ENCODE measurements around the gene USP4. TPM values are rescaled to one million over a fixed set of nuclear protein-coding genes. Genes with fewer than 3 reads are reported as not detected.
A peak's percentile ranks its signal among the peaks of the same experiment; 100 is the strongest.

USP4 gene
- total RNA-seq: 10 to 100 TPM; 36.6 to 46.0 (median 40.4) TPM
- 19.5 TPM for polyA plus RNA-seq
- long read RNA-seq, donor 1, transcript USP4-202 (21 exons, 3,222 nt): minor isoform, 23 of 157 reads
- long read RNA-seq, donor 1, transcript USP4-201 (22 exons, 3,126 nt): major isoform, 85 of 157 reads
- long read RNA-seq, donor 1, partial matches to known transcripts: 6 of 157 reads
- long read RNA-seq, donor 1, other reads (novel, unspliced or antisense): 42 of 157 reads
- long read RNA-seq, donor 2, transcript USP4-201 (22 exons, 3,126 nt): major isoform, 31 of 51 reads
- long read RNA-seq, donor 2, partial matches to known transcripts: 1 of 51 reads
- long read RNA-seq, donor 2, other reads (novel, unspliced or antisense): 14 of 51 reads
- long read RNA-seq, donor 3, transcript USP4-202 (21 exons, 3,222 nt): minor isoform, 64 of 508 reads
- long read RNA-seq, donor 3, transcript USP4-201 (22 exons, 3,126 nt): major isoform, 264 of 508 reads
- long read RNA-seq, donor 3, partial matches to known transcripts: 34 of 508 reads
- long read RNA-seq, donor 3, other reads (novel, unspliced or antisense): 142 of 508 reads
- long read RNA-seq, donor 4, transcript USP4-201 (22 exons, 3,126 nt): major isoform, 36 of 62 reads
- long read RNA-seq, donor 4, transcript USP4-202 (21 exons, 3,222 nt): minor isoform, 11 of 62 reads
- long read RNA-seq, donor 4, partial matches to known transcripts: 1 of 62 reads
- long read RNA-seq, donor 4, other reads (novel, unspliced or antisense): 14 of 62 reads

GRCh38 chr3:49339941-49340800 lies at the start of gene USP4:
Gene USP4, minus strand, starts transcription at chr3:49340053. Its CDS starts 29 bp downstream, at chr3:49340024.
- no peaks in the 10 kb centered on the region for H3K4me1 ChIP-seq (ENCODE audit: control insufficient read depth, insufficient read depth, low read length)
- under 1% methylated on average over 70 of the region's 70 CpGs for WGBS
- no peaks in the 10 kb centered on the region for H3K9me3 ChIP-seq (ENCODE audit: control insufficient read depth, low read length)
- H3K4me3 ChIP-seq (ENCODE audit: low read length): peak within 1 kb of the TSS; percentile 77
- intact Hi-C loops (cut with DNase I): loop anchor here in 2 of 4 donors (5.0 to 10.0 kb wide), 2 partner anchors 105 to 107 kb away; no protein-coding TSS in a partner anchor
- peak; percentile 97 to 98 for ATAC-seq
- peak; percentile 91 to 98 (median 96) for DNase-seq
- no peaks in the 10 kb centered on the region for H3K27me3 ChIP-seq (ENCODE audit: control insufficient read depth, insufficient read depth)
- peak within 1 kb of the TSS; percentile 91 for H3K27ac ChIP-seq (ENCODE audit: low read length)

GRCh38 chr3:49389297-49389696 lies 49.4 kb upstream of the USP4 start:
- intact Hi-C loops (cut with DNase I): no loop called here
- Histone ChIP-seq H3K4me3 (ENCODE audit: low read length) (no peak overlapping the region), H3K9me3 (ENCODE audit: control insufficient read depth, low read length) (no peaks in the 10 kb centered on the region), H3K27me3 (ENCODE audit: control insufficient read depth, insufficient read depth) (no peaks in the 10 kb centered on the region), H3K4me1 (ENCODE audit: control insufficient read depth, insufficient read depth, low read length) (peaks cover 12% of the 10 kb centered on the region), H3K27ac (ENCODE audit: low read length) (no peak overlapping the region)
- ATAC-seq (no peak), DNase-seq (no peak)
- WGBS: 97% methylated on average over 6 of the region's 6 CpGs

GRCh38 chr3:49388289-49388820 lies 48.5 kb upstream of the USP4 start:
- Histone ChIP-seq H3K27me3 (ENCODE audit: control insufficient read depth, insufficient read depth) (no peaks in the 10 kb centered on the region), H3K4me1 (ENCODE audit: control insufficient read depth, insufficient read depth, low read length) (peaks cover 11% of the 10 kb centered on the region), H3K9me3 (ENCODE audit: control insufficient read depth, low read length) (no peaks in the 10 kb centered on the region), H3K4me3 (ENCODE audit: low read length) (no peak overlapping the region), H3K27ac (ENCODE audit: low read length) (no peak overlapping the region)
- intact Hi-C loops (cut with DNase I): no loop called here
- DNase-seq (no peak), ATAC-seq (no peak)
- 82% methylated on average over 1 of the region's 1 CpG for WGBS

- H3K27me3 ChIP-seq (ENCODE audit: control insufficient read depth, insufficient read depth): no peaks in the 10 kb centered on the region
- H3K4me3 ChIP-seq (ENCODE audit: low read length): no peak overlapping the region
- H3K27ac ChIP-seq (ENCODE audit: low read length): no peak overlapping the region
- peaks cover 10% of the 10 kb centered on the region for H3K4me1 ChIP-seq (ENCODE audit: control insufficient read depth, insufficient read depth, low read length)
- DNase-seq (no peak), ATAC-seq (no peak)
- intact Hi-C loops (cut with DNase I): no loop called here
- no peaks in the 10 kb centered on the region for H3K9me3 ChIP-seq (ENCODE audit: control insufficient read depth, low read length)
- 88% methylated on average over 2 of the region's 2 CpGs for WGBS
These were observed 47.9 kb upstream of the USP4 start for GRCh38 chr3:49387721-49388120.

- DNase-seq: no peak
- no peak overlapping the region for H3K27ac ChIP-seq (ENCODE audit: low read length)
- no peak overlapping the region for H3K4me3 ChIP-seq (ENCODE audit: low read length)
- ATAC-seq: no peak
- no peaks in the 10 kb centered on the region for H3K27me3 ChIP-seq (ENCODE audit: control insufficient read depth, insufficient read depth)
- intact Hi-C loops (cut with DNase I): no loop called here
- no peaks in the 10 kb centered on the region for H3K9me3 ChIP-seq (ENCODE audit: control insufficient read depth, low read length)
- H3K4me1 ChIP-seq (ENCODE audit: control insufficient read depth, insufficient read depth, low read length): peaks cover 11% of the 10 kb centered on the region
- WGBS: 72% methylated on average over 11 of the region's 11 CpGs
These were observed 46.4 kb upstream of the USP4 start for GRCh38 chr3:49386056-49386756.

- Histone ChIP-seq H3K27me3 (ENCODE audit: control insufficient read depth, insufficient read depth) (no peaks in the 10 kb centered on the region), H3K9me3 (ENCODE audit: control insufficient read depth, low read length) (no peaks in the 10 kb centered on the region), H3K4me3 (ENCODE audit: low read length) (no peak overlapping the region), H3K4me1 (ENCODE audit: control insufficient read depth, insufficient read depth, low read length) (peaks cover 11% of the 10 kb centered on the region), H3K27ac (ENCODE audit: low read length) (no peak overlapping the region)
- intact Hi-C loops (cut with DNase I): no loop called here
- ATAC-seq (no peak), DNase-seq (no peak)
- WGBS: 93% methylated on average over 1 of the region's 1 CpG
These were observed 45.8 kb upstream of the USP4 start for GRCh38 chr3:49385617-49386016.

GRCh38 chr3:49383387-49383786 lies 43.5 kb upstream of the USP4 start:
- Histone ChIP-seq H3K27ac (ENCODE audit: low read length) (no peak overlapping the region), H3K4me1 (ENCODE audit: control insufficient read depth, insufficient read depth, low read length) (peaks cover 15% of the 10 kb centered on the region), H3K9me3 (ENCODE audit: control insufficient read depth, low read length) (no peaks in the 10 kb centered on the region), H3K4me3 (ENCODE audit: low read length) (no peak overlapping the region), H3K27me3 (ENCODE audit: control insufficient read depth, insufficient read depth) (no peaks in the 10 kb centered on the region)
- intact Hi-C loops (cut with DNase I): no loop called here
- DNase-seq: peak in 1 of 3 donors; percentile 5
- no peak for ATAC-seq
- WGBS: 64% methylated on average over 5 of the region's 5 CpGs

- Histone ChIP-seq H3K27me3 (ENCODE audit: control insufficient read depth, insufficient read depth) (no peaks in the 10 kb centered on the region), H3K27ac (ENCODE audit: low read length) (no peak overlapping the region), H3K4me1 (ENCODE audit: control insufficient read depth, insufficient read depth, low read length) (peaks cover 9% of the 10 kb centered on the region), H3K9me3 (ENCODE audit: control insufficient read depth, low read length) (no peaks in the 10 kb centered on the region), H3K4me3 (ENCODE audit: low read length) (no peak overlapping the region)
- DNase-seq (peak; percentile 53 to 75 (median 66)), ATAC-seq (peak; percentile 66 to 85)
- intact Hi-C loops (cut with DNase I): no loop called here
- WGBS: 62% methylated on average over 11 of the region's 11 CpGs
These were observed 38.5 kb upstream of the USP4 start for GRCh38 chr3:49378249-49378895.

GRCh38 chr3:49377483-49377882 lies 37.6 kb upstream of the USP4 start:
- Histone ChIP-seq H3K27ac (ENCODE audit: low read length) (peak overlapping the region; percentile 2), H3K27me3 (ENCODE audit: control insufficient read depth, insufficient read depth) (no peaks in the 10 kb centered on the region), H3K4me1 (ENCODE audit: control insufficient read depth, insufficient read depth, low read length) (peaks cover 9% of the 10 kb centered on the region), H3K9me3 (ENCODE audit: control insufficient read depth, low read length) (no peaks in the 10 kb centered on the region), H3K4me3 (ENCODE audit: low read length) (no peak overlapping the region)
- peak in 1 of 2 donors; percentile 19 for ATAC-seq
- WGBS: 88% methylated on average over 1 of the region's 1 CpG
- intact Hi-C loops (cut with DNase I): no loop called here
- DNase-seq: peak in 1 of 3 donors; percentile 5

- Histone ChIP-seq H3K27ac (ENCODE audit: low read length) (no peak overlapping the region), H3K9me3 (ENCODE audit: control insufficient read depth, low read length) (no peaks in the 10 kb centered on the region), H3K27me3 (ENCODE audit: control insufficient read depth, insufficient read depth) (no peaks in the 10 kb centered on the region), H3K4me3 (ENCODE audit: low read length) (no peak overlapping the region), H3K4me1 (ENCODE audit: control insufficient read depth, insufficient read depth, low read length) (no peaks in the 10 kb centered on the region)
- DNase-seq: no peak
- intact Hi-C loops (cut with DNase I): no loop called here
- ATAC-seq: no peak
These were observed 32.1 kb upstream of the USP4 start for GRCh38 chr3:49371946-49372345.

Data from right cardiac atrium (tissue), 5 donors.